NB4 (cell line): Measurements from ENCODE around the gene PATJ.

Experiments
- DNase-seq: peaks from one replicate; pipeline ENCODE4 v3.0.0; 2010; ENCODE audit warnings: low read depth
- H3K4me3 ChIP-seq: one replicate; pipeline ENCODE4 v1.5.1; 2011; ENCODE audit warnings: mild to moderate bottlenecking, low read depth, low read length, moderate library complexity
- CTCF ChIP-seq: IDR thresholded peaks from one replicate; pipeline ENCODE4 v1.5.1; 2012; ENCODE audit warnings: low read depth, low read length
- MAX ChIP-seq: IDR thresholded peaks from 2 replicates; pipeline ENCODE4 v1.6.1; 2011; ENCODE audit warnings: low read depth, low read length
- MYC ChIP-seq: IDR thresholded peaks from 2 replicates; pipeline ENCODE4 v1.6.1; 2011; ENCODE audit warnings: low read depth, low read length
- POLR2A ChIP-seq: IDR thresholded peaks from 2 replicates; pipeline ENCODE4 v1.6.1; 2011; ENCODE audit warnings: mild to moderate bottlenecking; ENCODE audit not compliant: insufficient read length; ENCODE audit errors: extremely low read depth

Gene PATJ

GRCh38 chr1:61921435-61921834 is 179.2 kb downstream of the PATJ start:
- TF ChIP-seq POLR2A (no peak), MAX (no peak), CTCF (no peak), MYC (no peak)
- no peak for DNase-seq
- no peak overlapping the region for H3K4me3 ChIP-seq

GRCh38 chr1:61922950-61923480 is 180.7 kb downstream of the PATJ start:
- H3K4me3 ChIP-seq, result no peak overlapping the region
- TF ChIP-seq POLR2A, result no peak
- no peak for TF ChIP-seq CTCF
- TF ChIP-seq MYC, result no peak
- TF ChIP-seq MAX, result no peak
- no peak for DNase-seq

- no peak for TF ChIP-seq POLR2A
- TF ChIP-seq MAX, result no peak
- TF ChIP-seq MYC, result no peak
- TF ChIP-seq CTCF, result no peak
- no peak for DNase-seq
Observed at GRCh38 chr1:61925591-61926298, 183.5 kb downstream of the PATJ start.

GRCh38 chr1:61926597-61926996 is 184.3 kb downstream of the PATJ start:
- TF ChIP-seq POLR2A (no peak), MAX (no peak), CTCF (no peak), MYC (no peak)

More at GRCh38 chr1:61925591-61926298, 183.5 kb downstream of the PATJ start:
- H3K4me3 ChIP-seq, result no peak overlapping the region

GRCh38 chr1:61930116-61930645 is 187.9 kb downstream of the PATJ start:
- TF ChIP-seq POLR2A (no peak), MAX (no peak), CTCF (no peak), MYC (no peak)
- H3K4me3 ChIP-seq, result no peak overlapping the region
- no peak for DNase-seq

More at GRCh38 chr1:61926597-61926996, 184.3 kb downstream of the PATJ start:
- H3K4me3 ChIP-seq, result no peak overlapping the region
- no peak for DNase-seq
